GM19043 (cell line): ENCODE measurements around the gene POMT2.

ENCODE experiments used
- ATAC-seq: cut with Tn5 transposase; IDR thresholded peaks from one replicate; pipeline ENCODE4 v1.9.1; 2021; ENCODE audit warnings: low read depth; ENCODE audit not compliant: unreplicated experiment

Gene POMT2

GRCh38 chr14:77245820-77246219, 74.9 kb downstream of the POMT2 start:
- ATAC-seq: no peak

DNA sequence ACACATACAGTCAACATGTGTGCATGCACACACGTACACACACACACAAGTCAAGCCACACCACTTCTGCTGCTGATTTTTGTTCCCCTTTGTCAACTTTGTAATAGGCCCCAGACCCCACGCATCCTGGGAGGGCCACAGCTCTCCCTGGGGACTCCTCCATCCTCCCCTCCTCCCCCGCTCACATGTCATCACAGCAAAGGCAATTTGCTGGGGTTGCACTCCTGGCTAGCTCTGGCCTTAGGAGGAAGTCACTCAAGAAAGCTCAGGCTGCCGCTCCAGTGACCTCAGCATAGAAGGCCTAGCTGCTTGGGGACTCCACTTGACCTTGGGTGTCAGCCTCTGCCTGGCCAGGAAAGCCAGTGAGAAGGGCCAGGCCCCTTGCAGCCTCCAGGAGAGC, 76.8 kb downstream of the POMT2 start:
- no peak for ATAC-seq

DNA sequence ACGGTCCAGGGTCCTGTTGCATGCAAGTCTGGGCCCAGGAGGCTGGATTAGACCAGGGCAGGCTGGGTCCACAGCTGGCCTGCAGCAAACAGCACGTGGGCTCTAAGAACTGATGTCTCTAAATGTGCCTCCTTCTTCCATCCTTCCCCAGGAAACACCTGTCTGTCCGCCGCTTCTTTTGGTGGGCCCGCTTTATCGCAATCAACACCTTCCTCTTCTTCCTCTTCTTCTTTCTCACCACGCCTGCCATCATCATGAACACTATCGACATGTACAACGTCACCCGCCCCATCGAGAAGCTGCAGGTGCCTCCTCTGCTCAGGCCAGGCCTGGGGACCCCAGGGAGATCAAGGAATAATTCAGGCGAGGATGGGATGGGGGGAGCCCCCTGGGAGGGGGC, 77.9 kb downstream of the POMT2 start:
- no peak for ATAC-seq

GRCh38 chr14:77241955-77242354, 78.7 kb downstream of the POMT2 start:
- ATAC-seq: no peak

DNA sequence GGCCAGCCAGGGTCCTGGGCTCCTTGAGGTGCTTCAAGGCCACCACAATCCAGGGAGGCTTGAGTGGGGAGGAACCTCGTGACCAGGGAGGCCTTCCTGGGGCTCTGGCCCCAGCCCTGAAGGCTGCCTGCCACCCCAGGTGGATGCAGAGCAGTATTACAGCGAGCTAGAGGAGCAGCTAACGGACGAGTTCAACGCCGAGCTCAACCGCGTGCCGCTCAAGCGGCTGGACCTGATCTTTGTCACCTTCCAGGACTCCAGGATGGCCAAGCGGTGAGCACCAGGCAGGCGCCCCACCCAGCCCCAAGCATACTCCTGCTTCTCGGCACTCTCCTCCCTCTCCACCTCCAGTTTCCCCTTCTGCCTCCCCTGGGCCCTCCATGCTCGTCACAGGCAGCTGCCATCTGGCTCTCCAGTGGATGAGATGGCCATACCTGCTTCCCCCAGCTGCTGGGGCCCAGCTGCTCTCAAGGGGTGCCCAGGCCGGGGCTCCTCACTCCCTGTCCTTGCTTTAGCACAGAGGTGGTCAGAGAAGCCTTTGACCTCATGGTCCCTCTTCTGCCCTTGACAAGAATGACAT, 80.3 kb downstream of the POMT2 start:
- ATAC-seq: no peak

DNA sequence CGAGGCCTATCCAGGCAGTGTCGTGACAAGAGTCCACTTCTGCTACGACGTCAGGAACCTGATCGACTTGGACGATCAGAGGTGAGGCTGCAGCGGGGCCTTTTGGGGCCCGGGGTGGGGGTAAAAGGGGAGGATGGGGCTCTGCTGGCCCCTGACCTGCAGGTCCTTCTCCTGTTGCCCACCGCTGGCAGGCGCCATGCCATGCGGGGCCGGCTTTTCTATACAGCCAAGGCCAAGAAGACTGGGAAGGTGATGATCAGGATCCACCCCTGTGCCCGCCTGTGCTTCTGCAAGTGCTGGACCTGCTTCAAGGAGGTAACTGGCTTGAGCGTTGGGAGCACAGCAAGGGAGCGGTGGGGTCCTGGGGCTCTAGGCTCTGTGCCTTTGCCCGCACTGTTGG, 81.3 kb downstream of the POMT2 start:
- no peak for ATAC-seq

GRCh38 chr14:77238996-77239395, 81.7 kb downstream of the POMT2 start:
- no peak for ATAC-seq

- no peak for ATAC-seq
Observed at GRCh38 chr14:77238356-77238755, 82.3 kb downstream of the POMT2 start.

GRCh38 chr14:77236814-77237213, 83.9 kb downstream of the POMT2 start:
- ATAC-seq: no peak

- ATAC-seq: no peak
Observed at GRCh38 chr14:77231721-77232120, 89.0 kb downstream of the POMT2 start.

DNA sequence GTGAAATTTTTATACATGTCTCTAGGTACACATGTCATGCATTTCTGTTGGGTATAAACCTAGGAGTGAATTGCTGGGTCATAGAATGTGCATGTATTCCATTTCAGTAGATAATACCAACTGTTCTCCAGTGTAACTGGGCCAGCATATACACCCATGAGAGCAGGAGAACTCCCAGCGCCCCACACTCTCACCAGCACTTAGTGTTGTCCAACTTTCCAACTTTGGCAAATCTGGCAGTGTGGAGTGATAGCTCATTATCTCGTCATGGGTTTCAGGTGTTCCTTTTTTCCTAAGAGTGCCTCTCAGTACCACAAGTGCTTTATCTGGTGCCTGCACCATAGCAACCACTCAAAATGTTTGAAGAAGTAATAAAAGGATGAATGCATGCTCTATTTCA, 89.8 kb downstream of the POMT2 start:
- no peak for ATAC-seq

- no peak for ATAC-seq
Observed at GRCh38 chr14:77228056-77228455, 92.6 kb downstream of the POMT2 start.

DNA sequence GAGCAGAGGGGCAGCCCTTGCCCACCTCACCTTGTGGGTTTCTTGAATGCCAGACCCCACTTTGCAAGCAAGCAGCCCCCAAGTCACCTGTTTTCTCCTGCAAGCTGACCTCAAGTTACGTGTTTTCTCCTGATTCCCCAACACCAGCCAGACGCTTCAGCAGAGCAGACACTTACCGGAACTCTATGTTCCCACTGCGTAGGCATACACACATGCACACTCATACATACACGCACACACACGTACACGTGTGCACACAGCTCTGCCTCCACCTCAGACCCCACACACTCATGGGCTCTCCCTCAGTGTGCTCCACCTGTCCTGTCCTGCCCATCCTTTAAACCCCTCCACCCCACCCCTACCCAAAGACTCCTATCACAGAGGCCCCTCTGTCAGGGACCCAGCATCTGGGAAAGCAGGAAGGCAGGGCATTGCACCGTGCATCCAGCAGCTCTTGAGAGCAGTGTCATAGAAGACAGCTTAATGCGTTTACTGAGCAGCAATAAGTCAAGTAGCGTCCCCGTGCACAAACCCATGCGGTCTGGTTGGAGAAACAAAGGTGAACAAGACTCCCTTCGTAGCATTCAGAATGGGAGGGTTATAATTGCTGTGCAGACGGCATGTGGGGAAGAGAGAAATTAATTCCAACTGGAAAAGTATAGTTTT, 94.7 kb downstream of the POMT2 start:
- no peak for ATAC-seq

DNA sequence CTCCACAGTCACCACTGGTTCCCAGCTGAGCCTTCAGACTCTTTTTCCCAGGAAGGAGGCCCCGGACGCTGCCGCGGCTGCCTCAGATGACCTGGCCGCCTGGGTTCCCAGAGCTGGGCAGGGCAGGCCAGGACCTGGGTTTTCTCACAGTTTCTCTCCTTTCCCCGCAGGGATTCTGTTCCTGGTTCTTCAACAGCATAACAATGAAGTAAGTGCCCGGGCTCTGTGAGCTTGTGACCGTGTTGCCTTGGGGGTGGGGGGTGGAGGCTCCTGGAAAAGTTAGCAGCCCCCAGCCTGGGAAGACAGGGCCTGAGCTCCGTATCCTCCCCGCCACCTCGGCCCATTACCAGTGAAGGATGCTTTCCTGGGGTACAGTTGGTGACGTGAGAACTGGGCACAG, 95.4 kb downstream of the POMT2 start:
- ATAC-seq: no peak
